HEK293T (cell line): ENCODE results near the gene ALPG.
"Not testable (repeated sequence)": the region's sequence is repeated elsewhere in the genome, so short reads cannot be mapped to it uniquely, and the experiment has no call there.

Experiments used
- CTCF ChIA-PET: fragments of 350-600 bp; formaldehyde crosslinking; extraction: SDS; loops from one replicate; lab custom pipeline; 2021; ENCODE audit warnings: antibody characterized with exemption, inconsistent platforms; lab: Yijun Ruan, JAX
- POLR2A ChIA-PET: fragments of 350-600 bp; formaldehyde crosslinking; extraction: SDS; loops from one replicate; lab custom pipeline; 2020; ENCODE audit warnings: antibody characterized with exemption, inconsistent platforms; lab: Yijun Ruan, JAX
- DNase-seq: peaks from one replicate; pipeline ENCODE4 v3.0.0; 2012; ENCODE audit warnings: mixed read lengths; ENCODE audit errors: extremely low spot score
- ARNT ChIP-seq: fragments of 450-650 bp; IDR thresholded peaks from 2 replicates; pipeline ENCODE4 v1.6.1; 2017; ENCODE audit warnings: mild to moderate bottlenecking
- BHLHE40 ChIP-seq: fragments of 450-650 bp; IDR thresholded peaks from 2 replicates; pipeline ENCODE4 v1.6.1; 2016; ENCODE audit warnings: mild to moderate bottlenecking, moderate library complexity, borderline replicate concordance
- CTBP1 ChIP-seq: fragments of 450-650 bp; IDR thresholded peaks from 2 replicates; pipeline ENCODE4 v1.6.1; 2016; ENCODE audit warnings: borderline replicate concordance
- ELF4 ChIP-seq: fragments of 450-650 bp; IDR thresholded peaks from 2 replicates; pipeline ENCODE4 v1.6.1; 2017; ENCODE audit warnings: antibody characterized with exemption
- FOXA1 ChIP-seq: fragments of 450-650 bp; IDR thresholded peaks from 2 replicates; pipeline ENCODE4 v1.6.1; 2016; ENCODE audit warnings: mild to moderate bottlenecking
- FOXK2 ChIP-seq: fragments of 450-650 bp; IDR thresholded peaks from 2 replicates; pipeline ENCODE4 v1.6.1; 2016; ENCODE audit warnings: mild to moderate bottlenecking
- FOXM1 ChIP-seq: fragments of 450-650 bp; IDR thresholded peaks from 2 replicates; pipeline ENCODE4 v1.6.1; 2017; ENCODE audit warnings: mild to moderate bottlenecking, borderline replicate concordance
- HDGF ChIP-seq: fragments of 450-650 bp; IDR thresholded peaks from 2 replicates; pipeline ENCODE4 v1.6.1; 2017; ENCODE audit warnings: antibody characterized with exemption, borderline replicate concordance
- L3MBTL2 ChIP-seq: fragments of 450-650 bp; conservative IDR thresholded peaks from 2 replicates; pipeline ENCODE4 v1.6.1; 2016; ENCODE audit warnings: mild to moderate bottlenecking
- LEF1 ChIP-seq: fragments of 450-650 bp; IDR thresholded peaks from 2 replicates; pipeline ENCODE4 v1.6.1; 2017; ENCODE audit warnings: mild to moderate bottlenecking, borderline replicate concordance
- NFRKB ChIP-seq: fragments of 450-650 bp; IDR thresholded peaks from 2 replicates; pipeline ENCODE4 v1.6.1; 2016; ENCODE audit warnings: mild to moderate bottlenecking, moderate library complexity
- PKNOX1 ChIP-seq: fragments of 450-650 bp; IDR thresholded peaks from 2 replicates; pipeline ENCODE4 v1.6.1; 2016
- SP1 ChIP-seq: fragments of 450-650 bp; IDR thresholded peaks from 2 replicates; pipeline ENCODE4 v1.6.1; 2017
- SUZ12 ChIP-seq: fragments of 450-650 bp; IDR thresholded peaks from 2 replicates; pipeline ENCODE4 v1.6.1; 2016; ENCODE audit warnings: mild to moderate bottlenecking
- TARDBP ChIP-seq: fragments of 450-650 bp; IDR thresholded peaks from 2 replicates; pipeline ENCODE4 v1.6.1; 2016
- ZNF384 ChIP-seq: fragments of 450-650 bp; IDR thresholded peaks from 2 replicates; pipeline ENCODE4 v1.6.1; 2016

The ALPG gene

GRCh38 chr2:232444409-232445148 lies 37.9 kb downstream of the ALPG start:
- ChIA-PET POLR2A (no interaction called here), CTCF (interaction anchor here (0.8 kb wide), 1 partner anchor 71 kb away, joined by 3 read pairs; no protein-coding TSS in a partner anchor)
- peak; percentile 56 for DNase-seq
- TF ChIP-seq FOXK2 (no peak), LEF1 (no peak), ZNF384 (no peak), FOXM1 (no peak), BHLHE40 (no peak), PKNOX1 (no peak), NFRKB (no peak), FOXA1 (no peak), CTBP1 (no peak)

GRCh38 chr2:232445149-232445885 lies 38.7 kb downstream of the ALPG start:
- DNase-seq, POLR2A ChIA-PET: not testable (repeated sequence)
- CTCF ChIA-PET: interaction anchor here (0.8 kb wide), 1 partner anchor 70 kb away, joined by 3 read pairs; no protein-coding TSS in a partner anchor

GRCh38 chr2:232446266-232446777 lies 39.7 kb downstream of the ALPG start:
- POLR2A ChIA-PET, DNase-seq: not testable (repeated sequence)
- CTCF ChIA-PET: interaction anchor here (0.7 to 1.6 kb wide), 4 partner anchors 48 to 78 kb away, joined by 3 to 5 read pairs (median 4); no protein-coding TSS in a partner anchor

- ChIA-PET POLR2A (no interaction called here), CTCF (interaction anchor here (1.1 to 1.6 kb wide), 4 partner anchors 26 to 77 kb away, joined by 3 to 5 read pairs (median 4); no protein-coding TSS in a partner anchor)
- no peak for DNase-seq
- TF ChIP-seq BHLHE40 (no peak), FOXK2 (no peak), NFRKB (no peak), HDGF (no peak), PKNOX1 (no peak), ZNF384 (no peak), ELF4 (no peak), TARDBP (no peak), LEF1 (no peak), ARNT (no peak), CTBP1 (no peak), L3MBTL2 (no peak), FOXM1 (no peak), SP1 (no peak), SUZ12 (no peak), FOXA1 (no peak)
Observed at GRCh38 chr2:232447091-232447620, 40.5 kb downstream of the ALPG start.

GRCh38 chr2:232447638-232448303 lies 41.1 kb downstream of the ALPG start:
- TF ChIP-seq SUZ12 (no peak), L3MBTL2 (no peak), SP1 (no peak), PKNOX1 (no peak), CTBP1 (no peak), ZNF384 (no peak), LEF1 (no peak), ARNT (no peak), FOXM1 (no peak), ELF4 (no peak), FOXA1 (no peak)
- POLR2A ChIA-PET: no interaction called here
- no peak for DNase-seq
- CTCF ChIA-PET: interaction anchor here (1.1 to 1.6 kb wide), 2 partner anchors 26 to 71 kb away, joined by 5 read pairs; no protein-coding TSS in a partner anchor

- ChIA-PET POLR2A (no interaction called here), CTCF (no interaction called here)
- TF ChIP-seq NFRKB (no peak), L3MBTL2 (no peak), LEF1 (no peak), SUZ12 (no peak), ARNT (no peak), FOXK2 (no peak), PKNOX1 (no peak), ELF4 (no peak), ZNF384 (no peak), HDGF (no peak), SP1 (no peak), CTBP1 (no peak), TARDBP (no peak), FOXA1 (no peak), BHLHE40 (no peak), FOXM1 (no peak)
- no peak for DNase-seq
Observed at GRCh38 chr2:232448304-232448690, 41.7 kb downstream of the ALPG start.
